Activated CD4-positive, alpha-beta T cell treated with anti-CD3 and anti-CD28 coated beads, Interleukin-2, amount 10 ng/mL, durations not matched to agents 24 days and 14 days (primary cell): ENCODE results near the gene MGAT5B. TPM values are rescaled to one million over a fixed set of nuclear protein-coding genes. Genes with fewer than 3 reads are reported as not detected.

ENCODE experiments used
- DNase-seq: peaks from one replicate; pipeline ENCODE4 v3.0.0; 2022
- H3K27ac Mint-ChIP-seq: one replicate; pipeline ENCODE4 v1.8.0; 2022; ENCODE audit warnings: mild to moderate bottlenecking, mixed read lengths
- H3K27me3 Mint-ChIP-seq: one replicate; pipeline ENCODE4 v1.8.0; 2022; ENCODE audit warnings: mixed read lengths
- H3K36me3 Mint-ChIP-seq: one replicate; pipeline ENCODE4 v1.8.0; 2022; ENCODE audit warnings: low read depth, mild to moderate bottlenecking, mixed read lengths
- H3K4me1 Mint-ChIP-seq: one replicate; pipeline ENCODE4 v1.8.0; 2021; ENCODE audit warnings: mixed read lengths
- H3K4me3 Mint-ChIP-seq: one replicate; pipeline ENCODE4 v1.8.0; 2022; ENCODE audit warnings: mild to moderate bottlenecking, moderate library complexity, mixed read lengths
- H3K9me3 Mint-ChIP-seq: one replicate; pipeline ENCODE4 v1.8.0; 2021; ENCODE audit warnings: mixed read lengths
- intact Hi-C: fragments of 100-400 bp; cut with micrococcal nuclease; formaldehyde crosslinking; loops from one replicate; pipeline ENCODE4 v1.15.1; 2023
- total RNA-seq: library from RNA; stranded (reverse); gene quantifications from 2 replicates; pipeline ENCODE4 v1.2.3, GENCODE V29; 2022

MGAT5B gene
- total RNA-seq, 1 donor from 2014 or later: 0.51 TPM

GRCh38 chr17:76909971-76910760, 42.0 kb downstream of the MGAT5B start:
- peaks cover 2% of the 10 kb centered on the region for H3K27me3 Mint-ChIP-seq
- H3K4me3 Mint-ChIP-seq: no peak overlapping the region
- H3K36me3 Mint-ChIP-seq: no peaks in the 10 kb centered on the region
- peaks cover 4% of the 10 kb centered on the region for H3K9me3 Mint-ChIP-seq
- H3K27ac Mint-ChIP-seq: no peak overlapping the region
- DNase-seq: peak; percentile 88
- intact Hi-C loops: no loop called here
- no peaks in the 10 kb centered on the region for H3K4me1 Mint-ChIP-seq

- no peak for DNase-seq
- peaks cover 4% of the 10 kb centered on the region for H3K9me3 Mint-ChIP-seq
- peaks cover 2% of the 10 kb centered on the region for H3K27me3 Mint-ChIP-seq
- H3K4me1 Mint-ChIP-seq: no peaks in the 10 kb centered on the region
- intact Hi-C loops: no loop called here
- no peak overlapping the region for H3K27ac Mint-ChIP-seq
- no peak overlapping the region for H3K4me3 Mint-ChIP-seq
- no peaks in the 10 kb centered on the region for H3K36me3 Mint-ChIP-seq
These were observed 43.3 kb downstream of the MGAT5B start for GRCh38 chr17:76911299-76912017.

- Mint-ChIP-seq H3K27ac (no peak overlapping the region), H3K36me3 (no peaks in the 10 kb centered on the region), H3K4me3 (no peak overlapping the region), H3K4me1 (no peaks in the 10 kb centered on the region), H3K9me3 (peaks cover 1% of the 10 kb centered on the region), H3K27me3 (peaks cover 2% of the 10 kb centered on the region)
- intact Hi-C loops: no loop called here
- no peak for DNase-seq
These were observed 44.4 kb downstream of the MGAT5B start for GRCh38 chr17:76912421-76913164.

- intact Hi-C loops: no loop called here
These were observed 46.7 kb downstream of the MGAT5B start for GRCh38 chr17:76914937-76915336.

GRCh38 chr17:76915840-76916510, 47.8 kb downstream of the MGAT5B start:
- intact Hi-C loops: no loop called here
- DNase-seq: no peak
- no peaks in the 10 kb centered on the region for H3K27me3 Mint-ChIP-seq
- H3K27ac Mint-ChIP-seq: no peak overlapping the region
- H3K4me3 Mint-ChIP-seq: no peak overlapping the region
- no peaks in the 10 kb centered on the region for H3K36me3 Mint-ChIP-seq
- no peaks in the 10 kb centered on the region for H3K4me1 Mint-ChIP-seq
- no peaks in the 10 kb centered on the region for H3K9me3 Mint-ChIP-seq

More at GRCh38 chr17:76914937-76915336, 46.7 kb downstream of the MGAT5B start:
- no peaks in the 10 kb centered on the region for H3K36me3 Mint-ChIP-seq
- H3K9me3 Mint-ChIP-seq: no peaks in the 10 kb centered on the region
- no peak overlapping the region for H3K4me3 Mint-ChIP-seq
- H3K27ac Mint-ChIP-seq: no peak overlapping the region
- no peak for DNase-seq
- H3K4me1 Mint-ChIP-seq: no peaks in the 10 kb centered on the region
- H3K27me3 Mint-ChIP-seq: no peaks in the 10 kb centered on the region

- intact Hi-C loops: no loop called here
- Mint-ChIP-seq H3K27ac (no peak overlapping the region), H3K9me3 (no peaks in the 10 kb centered on the region)
These were observed 49.6 kb downstream of the MGAT5B start for GRCh38 chr17:76917829-76918228.

GRCh38 chr17:76918811-76919210, 50.6 kb downstream of the MGAT5B start:
- no peak for DNase-seq
- Mint-ChIP-seq H3K9me3 (no peaks in the 10 kb centered on the region), H3K36me3 (no peaks in the 10 kb centered on the region), H3K27ac (no peak overlapping the region), H3K4me1 (no peaks in the 10 kb centered on the region), H3K27me3 (peaks cover 2% of the 10 kb centered on the region), H3K4me3 (no peak overlapping the region)
- intact Hi-C loops: no loop called here

More at GRCh38 chr17:76917829-76918228, 49.6 kb downstream of the MGAT5B start:
- H3K27me3 Mint-ChIP-seq: peaks cover 2% of the 10 kb centered on the region
- DNase-seq: no peak
- no peak overlapping the region for H3K4me3 Mint-ChIP-seq
- H3K4me1 Mint-ChIP-seq: no peaks in the 10 kb centered on the region
- H3K36me3 Mint-ChIP-seq: no peaks in the 10 kb centered on the region

GRCh38 chr17:76920364-76921139, 52.3 kb downstream of the MGAT5B start:
- intact Hi-C loops: no loop called here
- H3K4me3 Mint-ChIP-seq: no peak overlapping the region
- H3K27ac Mint-ChIP-seq: no peak overlapping the region
- no peak for DNase-seq
- H3K36me3 Mint-ChIP-seq: no peaks in the 10 kb centered on the region
- H3K4me1 Mint-ChIP-seq: no peaks in the 10 kb centered on the region
- H3K9me3 Mint-ChIP-seq: no peaks in the 10 kb centered on the region
- peaks cover 2% of the 10 kb centered on the region for H3K27me3 Mint-ChIP-seq

GRCh38 chr17:76921340-76922036, 53.3 kb downstream of the MGAT5B start:
- Mint-ChIP-seq H3K4me1 (no peaks in the 10 kb centered on the region), H3K27me3 (peaks cover 2% of the 10 kb centered on the region), H3K27ac (no peak overlapping the region), H3K9me3 (no peaks in the 10 kb centered on the region), H3K36me3 (no peaks in the 10 kb centered on the region), H3K4me3 (no peak overlapping the region)
- no peak for DNase-seq
- intact Hi-C loops: no loop called here

GRCh38 chr17:76922084-76922483, 53.9 kb downstream of the MGAT5B start:
- H3K9me3 Mint-ChIP-seq: no peaks in the 10 kb centered on the region

GRCh38 chr17:76922967-76923366, 54.8 kb downstream of the MGAT5B start:
- H3K4me1 Mint-ChIP-seq: no peaks in the 10 kb centered on the region
- H3K4me3 Mint-ChIP-seq: no peak overlapping the region
- DNase-seq: no peak
- intact Hi-C loops: no loop called here
- peaks cover 2% of the 10 kb centered on the region for H3K27me3 Mint-ChIP-seq
- H3K36me3 Mint-ChIP-seq: no peaks in the 10 kb centered on the region
- no peaks in the 10 kb centered on the region for H3K9me3 Mint-ChIP-seq
- no peak overlapping the region for H3K27ac Mint-ChIP-seq

More at GRCh38 chr17:76922084-76922483, 53.9 kb downstream of the MGAT5B start:
- DNase-seq: no peak
- H3K27me3 Mint-ChIP-seq: peaks cover 2% of the 10 kb centered on the region
- no peak overlapping the region for H3K4me3 Mint-ChIP-seq
- H3K4me1 Mint-ChIP-seq: no peaks in the 10 kb centered on the region
- intact Hi-C loops: no loop called here
- no peaks in the 10 kb centered on the region for H3K36me3 Mint-ChIP-seq
- no peak overlapping the region for H3K27ac Mint-ChIP-seq

- intact Hi-C loops: no loop called here
- Mint-ChIP-seq H3K27me3 (peaks cover 2% of the 10 kb centered on the region), H3K4me3 (no peak overlapping the region), H3K36me3 (no peaks in the 10 kb centered on the region), H3K9me3 (no peaks in the 10 kb centered on the region), H3K27ac (no peak overlapping the region), H3K4me1 (no peaks in the 10 kb centered on the region)
- DNase-seq: no peak
These were observed 55.3 kb downstream of the MGAT5B start for GRCh38 chr17:76923491-76923890.
